Neural progenitor cell (in vitro differentiated cells): ENCODE results near the gene ZC3H12D. TPM values are rescaled to one million over a fixed set of nuclear protein-coding genes. Genes with fewer than 3 reads are reported as not detected.

Experiments used
- DNase-seq: peaks from one replicate; pipeline ENCODE4 v3.0.0-alpha.2; 2016; ENCODE audit warnings: low spot score
- H2AFZ ChIP-seq: fragments of 200-600 bp; sonication (generic); replicated peaks from 2 replicates; pipeline ENCODE4 v1.6.1; 2016; ENCODE audit warnings: antibody characterized with exemption
- H3F3A ChIP-seq: fragments of 200-600 bp; sonication (generic); 2 replicates; pipeline ENCODE4 v1.6.1; 2016; ENCODE audit warnings: antibody characterized with exemption, low read depth
- H3K27ac ChIP-seq: fragments of 200-600 bp; sonication (generic); 2 replicates; pipeline ENCODE4 v1.5.1; 2016; ENCODE audit warnings: mild to moderate bottlenecking
- H3K27me3 ChIP-seq: fragments of 200-600 bp; sonication (generic); 2 replicates; pipeline ENCODE4 v1.6.1; 2016; ENCODE audit warnings: mild to moderate bottlenecking, moderate library complexity
- H3K36me3 ChIP-seq: fragments of 200-600 bp; sonication (generic); 2 replicates; pipeline ENCODE4 v1.5.1; 2016
- H3K4me1 ChIP-seq: fragments of 200-600 bp; sonication (generic); 2 replicates; pipeline ENCODE4 v1.6.1; 2016; ENCODE audit warnings: mixed run types
- H3K4me2 ChIP-seq: fragments of 200-600 bp; sonication (generic); 2 replicates; pipeline ENCODE4 v1.6.1; 2016
- H3K4me3 ChIP-seq: fragments of 200-600 bp; sonication (generic); 2 replicates; pipeline ENCODE4 v1.5.1; 2016
- H3K79me2 ChIP-seq: fragments of 200-600 bp; sonication (generic); 2 replicates; pipeline ENCODE4 v1.6.1; 2016; ENCODE audit warnings: low read depth
- H3K9ac ChIP-seq: fragments of 200-600 bp; sonication (generic); 2 replicates; pipeline ENCODE4 v1.6.1; 2016
- H3K9me3 ChIP-seq: fragments of 200-600 bp; sonication (generic); 2 replicates; pipeline ENCODE4 v1.5.1; 2016; ENCODE audit warnings: low read depth
- H4K20me1 ChIP-seq: fragments of 200-600 bp; sonication (generic); 2 replicates; pipeline ENCODE4 v1.6.1; 2016; ENCODE audit warnings: low read depth
- H3K27ac Mint-ChIP-seq: 3 replicates; pipeline ENCODE4 v1.8.0; 2021; ENCODE audit warnings: mixed read lengths
- H3K27me3 Mint-ChIP-seq: 2 replicates; pipeline ENCODE4 v1.8.0; 2022; ENCODE audit warnings: low read depth, mild to moderate bottlenecking, inconsistent platforms, moderate library complexity, mixed read lengths; ENCODE audit not compliant: insufficient read depth
- H3K36me3 Mint-ChIP-seq: 3 replicates; pipeline ENCODE4 v1.8.0; 2021; ENCODE audit warnings: mixed read lengths
- H3K4me1 Mint-ChIP-seq: 3 replicates; pipeline ENCODE4 v1.8.0; 2021; ENCODE audit warnings: mixed read lengths
- H3K4me3 Mint-ChIP-seq: 3 replicates; pipeline ENCODE4 v1.8.0; 2021; ENCODE audit warnings: mild to moderate bottlenecking, moderate library complexity, mixed read lengths
- H3K9me3 Mint-ChIP-seq: 3 replicates; pipeline ENCODE4 v1.8.0; 2020; ENCODE audit warnings: mixed read lengths
- CTCF ChIP-seq: fragments of 200-600 bp; sonication (generic); IDR thresholded peaks from 2 replicates; pipeline ENCODE4 v1.5.1; 2017; ENCODE audit warnings: antibody characterized with exemption, mild to moderate bottlenecking
- EZH2 ChIP-seq: fragments of 200-600 bp; sonication (generic); IDR thresholded peaks from 2 replicates; pipeline ENCODE4 v1.6.1; 2017; ENCODE audit warnings: antibody characterized with exemption, mild to moderate bottlenecking, moderate library complexity
- EZH2phosphoT487 ChIP-seq: fragments of 200-600 bp; sonication (generic); IDR thresholded peaks from 2 replicates; pipeline ENCODE4 v1.6.1; 2017; ENCODE audit warnings: antibody characterized with exemption
- total RNA-seq: library from RNA; depleted of rRNA; stranded (reverse); fragments of >200 nt; gene quantifications from 2 replicates; pipeline ENCODE4 v1.2.3, GENCODE V29; 2015; ENCODE audit warnings: low replicate concordance

ZC3H12D gene
- total RNA-seq, 1 donor from 2014 or later, result not detected

DNA sequence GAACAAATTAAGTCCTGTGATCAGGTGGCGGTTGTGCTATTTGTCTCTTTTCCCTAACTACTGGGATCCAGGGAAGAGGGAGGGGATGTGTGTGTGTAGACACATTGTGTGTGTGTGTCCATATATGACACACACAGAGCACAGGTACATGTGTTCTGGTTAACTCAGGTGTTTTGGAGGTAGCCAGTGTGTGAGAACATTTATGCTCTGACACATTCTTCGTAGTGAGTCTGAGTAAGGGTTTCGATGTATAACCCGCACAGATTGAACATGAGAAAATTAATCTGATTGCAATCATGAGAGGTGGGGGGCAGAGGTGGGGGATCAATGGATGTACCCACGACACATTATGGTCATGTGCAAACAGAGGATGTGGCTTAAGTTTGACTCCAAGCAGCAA is 12.6 kb downstream of the ZC3H12D start:
- Histone ChIP-seq H3K9me3 (no peaks in the 10 kb centered on the region), H3F3A (no peaks in the 10 kb centered on the region), H3K79me2 (no peaks in the 10 kb centered on the region), H3K4me1 (peaks cover 9% of the 10 kb centered on the region), H3K4me3 (no peak overlapping the region), H3K4me2 (no peak overlapping the region), H3K9ac (no peak overlapping the region), H3K27me3 (no peaks in the 10 kb centered on the region), H3K36me3 (no peaks in the 10 kb centered on the region), H2AFZ (no peak overlapping the region), H3K27ac (no peak overlapping the region), H4K20me1 (no peaks in the 10 kb centered on the region)
- peaks cover 11% of the 10 kb centered on the region for H3K4me1 Mint-ChIP-seq
- no peaks in the 10 kb centered on the region for H3K9me3 Mint-ChIP-seq
- no peak overlapping the region for H3K27ac Mint-ChIP-seq
- H3K27me3 Mint-ChIP-seq, result peaks cover 2% of the 10 kb centered on the region
- no peak for TF ChIP-seq CTCF
- TF ChIP-seq EZH2, result no peak
- TF ChIP-seq EZH2phosphoT487, result no peak
- no peaks in the 10 kb centered on the region for H3K36me3 Mint-ChIP-seq
- no peak overlapping the region for H3K4me3 Mint-ChIP-seq
- no peak for DNase-seq

DNA sequence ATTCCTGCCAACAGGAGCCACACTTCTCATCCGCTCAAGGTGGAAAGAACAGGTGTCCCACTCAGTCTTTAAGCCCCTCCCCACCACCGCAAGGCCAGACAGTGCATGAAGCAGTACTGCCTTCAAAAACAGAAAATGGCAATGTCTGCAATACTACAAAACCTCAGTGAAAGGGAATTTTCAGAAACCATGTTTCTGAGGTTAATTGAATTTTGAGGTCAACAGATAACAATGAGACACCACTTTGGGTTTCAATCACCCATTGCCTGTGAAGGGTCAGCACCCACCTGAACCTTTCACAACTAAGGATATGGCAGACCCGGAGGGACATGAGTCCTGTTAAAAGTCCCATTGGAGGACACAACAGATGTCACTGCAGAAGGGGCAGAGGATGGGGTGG is 13.0 kb downstream of the ZC3H12D start:
- no peak overlapping the region for H3K27ac Mint-ChIP-seq
- Histone ChIP-seq H3K4me2 (no peak overlapping the region), H3F3A (no peaks in the 10 kb centered on the region), H3K27me3 (no peaks in the 10 kb centered on the region), H3K9ac (no peak overlapping the region), H3K9me3 (no peaks in the 10 kb centered on the region), H3K79me2 (no peaks in the 10 kb centered on the region), H3K4me3 (no peak overlapping the region), H3K27ac (no peak overlapping the region), H2AFZ (no peak overlapping the region), H3K36me3 (no peaks in the 10 kb centered on the region), H3K4me1 (peaks cover 9% of the 10 kb centered on the region), H4K20me1 (no peaks in the 10 kb centered on the region)
- no peak overlapping the region for H3K4me3 Mint-ChIP-seq
- no peak for DNase-seq
- H3K36me3 Mint-ChIP-seq, result no peaks in the 10 kb centered on the region
- peaks cover 11% of the 10 kb centered on the region for H3K4me1 Mint-ChIP-seq
- no peaks in the 10 kb centered on the region for H3K9me3 Mint-ChIP-seq
- no peak for TF ChIP-seq EZH2
- TF ChIP-seq CTCF, result no peak
- TF ChIP-seq EZH2phosphoT487, result no peak
- H3K27me3 Mint-ChIP-seq, result peaks cover 2% of the 10 kb centered on the region

GRCh38 chr6:149470948-149471347 is 13.9 kb downstream of the ZC3H12D start:
- Mint-ChIP-seq H3K4me3 (no peak overlapping the region), H3K27ac (no peak overlapping the region), H3K9me3 (no peaks in the 10 kb centered on the region), H3K4me1 (peaks cover 11% of the 10 kb centered on the region), H3K36me3 (no peaks in the 10 kb centered on the region), H3K27me3 (peaks cover 4% of the 10 kb centered on the region)
- Histone ChIP-seq H3K36me3 (no peaks in the 10 kb centered on the region), H3K4me2 (no peak overlapping the region), H2AFZ (no peak overlapping the region), H3K9ac (no peak overlapping the region), H4K20me1 (no peaks in the 10 kb centered on the region), H3K27ac (no peak overlapping the region), H3K4me1 (peaks cover 9% of the 10 kb centered on the region), H3K9me3 (no peaks in the 10 kb centered on the region), H3K27me3 (no peaks in the 10 kb centered on the region), H3K79me2 (no peaks in the 10 kb centered on the region), H3F3A (no peaks in the 10 kb centered on the region), H3K4me3 (no peak overlapping the region)
- DNase-seq, result no peak
- TF ChIP-seq EZH2 (no peak), EZH2phosphoT487 (no peak), CTCF (no peak)
